Stimulated activated CD8-positive, alpha-beta memory T cell treated with anti-CD3 and anti-CD28 coated beads, Interleukin-4, amount 100 ng/mL, for 24 hours (primary cell): Measurements from ENCODE around the gene THADA.
"Not testable (repeated sequence)": the region's sequence is repeated elsewhere in the genome, so short reads cannot be mapped to it uniquely, and the experiment has no call there.

ENCODE experiments used
- DNase-seq: peaks from one replicate; pipeline ENCODE4 v3.0.0-alpha.2; 2020; ENCODE audit warnings: low read depth

THADA gene

GRCh38 chr2:43461453-43462073 is 134.3 kb downstream of the THADA start:
- DNase-seq, result no peak

DNA sequence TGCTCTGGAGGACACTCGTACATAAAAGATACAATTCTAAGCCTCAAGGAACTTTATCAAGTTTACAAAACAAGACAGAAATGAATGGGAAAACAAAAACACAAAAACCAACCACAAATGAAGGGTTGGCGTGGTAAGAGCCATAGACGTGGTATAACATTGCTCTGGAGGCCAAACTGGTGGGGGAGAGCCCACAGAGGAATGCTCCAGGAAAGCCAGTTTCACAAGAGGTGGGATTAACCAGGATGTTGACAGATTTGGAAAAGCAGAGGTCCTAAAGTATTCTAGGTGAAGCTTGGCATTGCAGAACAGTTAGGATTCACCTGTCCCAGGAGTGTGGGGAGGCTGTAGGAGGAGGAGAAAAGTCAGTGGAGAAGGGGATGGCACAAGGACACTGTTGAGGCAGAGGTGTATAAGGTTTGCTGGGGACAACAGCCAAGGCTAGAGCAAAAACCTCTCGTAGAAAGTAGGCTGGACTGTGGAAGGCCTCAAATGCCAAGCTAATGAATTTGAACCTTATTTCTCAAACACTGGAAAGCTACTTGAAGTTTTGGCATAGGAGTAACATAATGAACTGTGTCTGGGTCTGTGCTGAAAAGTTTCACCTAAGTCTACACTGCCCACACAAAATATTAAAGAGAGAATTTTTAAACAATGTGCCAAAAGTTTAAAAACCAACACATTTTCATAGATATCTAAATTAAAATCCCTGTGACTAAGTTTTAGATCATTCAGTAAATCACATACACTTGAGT is 135.1 kb downstream of the THADA start:
- no peak for DNase-seq

GRCh38 chr2:43460174-43460546 is 135.7 kb downstream of the THADA start:
- no peak for DNase-seq

DNA sequence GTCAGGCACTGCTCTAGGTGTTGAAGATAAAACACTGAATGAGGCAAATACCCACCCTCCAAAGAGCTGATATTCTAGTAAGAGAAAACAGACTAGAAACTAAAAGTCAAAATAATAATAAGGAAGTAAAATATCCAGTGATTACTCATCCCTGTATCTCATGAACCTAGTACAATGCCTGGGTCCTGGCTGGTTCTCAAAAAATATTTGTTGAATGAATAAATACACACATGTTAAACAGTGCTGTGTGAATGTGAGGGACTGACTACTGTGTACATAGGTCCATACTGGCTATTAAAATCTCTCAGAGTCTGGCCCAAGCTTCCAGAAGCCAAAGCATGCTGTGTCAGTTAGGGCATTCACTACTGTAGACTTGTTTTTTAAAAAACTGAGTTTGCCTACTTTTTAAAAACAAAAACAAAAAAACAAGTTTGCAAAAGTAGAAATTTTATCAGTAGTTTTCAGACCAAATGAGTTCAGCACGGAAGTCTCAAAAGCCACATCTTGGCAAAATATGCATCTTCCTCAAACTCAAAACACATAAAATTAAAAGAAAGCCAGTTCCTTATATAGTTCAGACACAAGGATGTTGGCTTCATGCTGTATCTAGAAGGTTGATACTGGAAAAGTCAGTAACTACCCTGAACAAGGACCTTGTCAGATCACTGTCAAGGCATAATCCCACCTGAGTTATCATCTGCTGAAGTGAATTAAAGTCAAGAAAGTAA is 136.2 kb downstream of the THADA start:
- no peak for DNase-seq

- DNase-seq, result no peak
Measured at GRCh38 chr2:43458014-43458628, 137.7 kb downstream of the THADA start.

- DNase-seq, result no peak
Measured at GRCh38 chr2:43455731-43456642, 139.9 kb downstream of the THADA start.

DNA sequence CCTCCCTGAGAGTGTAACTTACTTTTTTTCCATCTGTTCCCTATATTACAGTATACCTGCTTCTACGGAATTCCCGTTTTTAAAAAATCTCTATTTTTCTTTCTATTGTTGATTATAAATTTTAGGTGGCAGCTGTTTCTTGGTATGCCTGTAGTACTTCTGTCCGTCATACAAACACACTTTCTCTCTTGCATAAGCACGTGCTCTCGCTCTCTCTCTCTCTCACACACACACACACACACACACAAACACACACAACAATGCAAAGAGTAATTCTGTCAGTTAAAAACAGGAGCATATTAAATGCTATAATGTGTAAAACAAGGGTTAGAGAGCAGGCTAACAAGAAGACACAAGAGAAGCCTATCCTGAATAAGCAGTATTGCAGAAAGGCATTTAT is 140.5 kb downstream of the THADA start:
- DNase-seq, result no peak

- no peak for DNase-seq
Measured at GRCh38 chr2:43454791-43455190, 141.0 kb downstream of the THADA start.

DNA sequence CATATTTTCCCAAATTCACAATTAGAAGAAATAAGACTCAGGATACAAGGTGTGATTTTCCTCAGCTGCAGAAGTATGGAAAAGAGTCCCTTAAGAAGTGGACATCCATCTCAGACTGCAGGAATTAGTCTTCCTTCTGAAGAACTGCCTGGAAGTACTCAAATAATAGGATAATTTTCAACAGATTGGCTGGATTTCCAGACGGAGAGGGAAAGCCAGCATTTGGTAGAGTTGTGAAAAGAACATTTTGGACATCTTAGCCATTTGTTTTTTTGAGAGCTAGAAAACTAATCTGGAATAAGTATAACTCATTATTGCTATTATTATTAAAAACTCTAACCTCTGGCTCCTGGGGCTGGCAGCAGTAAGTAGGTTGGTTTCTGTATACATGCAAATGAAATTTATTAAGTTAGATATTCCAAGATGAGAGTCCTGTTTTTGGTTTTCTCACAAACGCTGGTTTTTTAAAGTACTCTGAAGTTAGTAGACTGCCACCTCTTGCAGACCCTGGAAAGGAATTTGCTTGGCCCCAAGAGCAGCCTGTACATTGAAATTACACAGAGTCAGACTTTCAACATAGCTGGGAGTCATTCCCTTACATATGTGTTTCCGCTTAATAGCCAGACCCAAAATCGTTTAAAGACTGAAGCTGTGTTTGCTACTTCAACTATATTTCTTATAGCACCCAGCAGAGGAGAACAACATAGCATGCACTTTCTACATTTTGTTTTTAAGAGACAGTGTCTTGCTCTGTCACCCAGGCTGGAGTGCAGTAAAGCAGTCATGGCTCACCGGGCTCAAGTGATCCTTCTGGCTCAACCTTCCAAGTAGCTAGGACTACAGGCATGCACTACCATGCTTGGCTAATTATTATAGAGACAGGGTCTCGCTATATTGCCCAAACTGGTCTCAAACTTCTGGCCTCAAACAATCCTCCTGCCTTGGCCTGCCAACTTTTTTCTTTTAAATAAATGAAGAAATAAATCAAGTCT is 142.4 kb downstream of the THADA start:
- DNase-seq, result no peak

DNA sequence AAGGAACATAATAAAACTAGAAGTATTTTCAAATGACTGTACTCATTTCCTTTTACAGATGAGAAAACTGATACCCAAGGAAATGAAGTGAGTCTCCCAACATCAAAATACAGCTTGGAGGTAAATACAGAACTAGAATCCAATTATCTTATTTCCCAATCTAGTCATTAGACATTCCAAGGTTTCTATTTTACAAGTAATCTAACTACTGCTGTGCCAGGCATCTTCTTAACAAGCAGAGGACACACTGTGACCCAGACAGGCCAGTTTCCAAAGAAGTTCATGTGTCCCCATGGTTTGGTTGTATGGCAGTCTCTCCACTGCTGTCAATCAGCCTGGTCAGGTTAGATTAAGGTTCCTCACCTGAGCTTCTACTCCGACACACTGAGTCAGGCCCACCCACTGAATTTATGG is 143.5 kb downstream of the THADA start:
- DNase-seq, result no peak

- DNase-seq, result no peak
Measured at GRCh38 chr2:43450617-43451016, 145.2 kb downstream of the THADA start.

DNA sequence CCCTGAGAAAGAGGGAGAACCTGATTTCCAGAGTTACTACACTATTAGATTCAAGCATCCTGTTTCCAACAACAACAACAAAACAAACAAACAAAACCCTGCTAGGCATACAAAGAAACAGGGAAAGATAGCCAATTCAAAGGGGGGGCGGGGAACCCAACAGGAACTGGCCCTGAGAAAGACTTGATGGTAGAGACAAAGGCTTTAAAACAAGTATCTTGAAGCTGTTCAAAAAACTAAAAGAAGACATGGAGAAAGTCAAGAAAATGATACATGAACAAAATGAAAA is 147.1 kb downstream of the THADA start:
- no peak for DNase-seq

DNA sequence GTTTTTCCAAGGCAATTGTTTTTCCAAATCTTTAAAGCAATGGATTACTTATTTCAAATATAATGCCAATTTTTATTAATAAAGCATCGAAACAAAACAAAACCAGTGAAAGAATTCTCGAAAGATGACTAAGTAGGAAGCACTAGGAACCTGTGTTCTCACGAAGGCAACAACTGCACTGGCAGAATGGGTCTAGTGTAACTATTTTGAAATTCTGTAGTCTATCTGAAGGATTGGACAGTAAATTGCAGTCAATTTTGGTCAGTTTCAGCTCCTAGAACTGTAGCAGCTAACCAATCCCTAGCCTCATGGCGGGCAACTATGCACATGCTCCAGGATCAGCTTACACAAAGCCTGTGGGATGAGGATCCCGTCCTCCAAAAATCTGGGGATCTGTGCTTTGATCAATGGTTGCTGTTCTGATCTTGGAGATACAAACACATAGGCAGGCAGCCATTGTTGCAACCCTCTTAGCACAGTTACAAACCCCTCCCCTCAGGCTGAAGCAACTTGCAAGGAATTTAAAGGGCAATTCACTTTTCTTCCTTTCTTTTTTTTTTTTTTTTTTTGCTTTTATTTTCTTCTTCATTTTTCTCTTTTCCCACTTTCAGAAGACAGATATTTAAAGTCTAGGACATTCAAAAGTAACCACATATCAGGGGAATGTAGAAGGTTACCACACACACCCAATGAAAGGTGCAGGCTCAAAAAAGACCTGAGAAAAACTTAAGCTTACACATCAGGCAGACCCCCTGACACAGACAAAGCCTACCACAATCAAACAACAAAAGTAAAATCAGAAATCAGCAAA is 147.6 kb downstream of the THADA start:
- no peak for DNase-seq

GRCh38 chr2:43446755-43447154 is 149.1 kb downstream of the THADA start:
- DNase-seq, result not testable (repeated sequence)

- DNase-seq, result no peak
Measured at GRCh38 chr2:43445781-43446180, 150.1 kb downstream of the THADA start.

GRCh38 chr2:43444989-43445645 is 150.7 kb downstream of the THADA start:
- no peak for DNase-seq

GRCh38 chr2:43443282-43443681 is 152.6 kb downstream of the THADA start:
- no peak for DNase-seq

DNA sequence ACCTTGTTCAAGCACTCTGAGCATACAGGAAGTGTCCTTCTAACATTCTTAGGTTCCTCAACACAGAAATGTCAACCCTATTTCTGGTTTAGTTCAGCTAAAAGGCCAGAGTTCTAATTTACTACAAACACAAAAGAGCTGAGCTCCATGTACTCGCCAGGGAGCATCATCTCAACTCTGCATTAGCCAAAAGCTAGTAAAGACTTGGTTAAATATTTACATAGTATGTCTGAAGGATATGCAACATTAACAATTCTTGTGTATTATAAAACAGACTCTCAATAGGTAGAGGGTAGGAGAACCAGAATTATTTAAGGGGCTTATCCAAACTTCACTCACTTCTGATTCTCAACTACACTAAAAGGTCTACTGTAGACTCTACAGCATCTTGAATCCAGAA is 154.6 kb downstream of the THADA start:
- no peak for DNase-seq
